Gastroesophageal sphincter (tissue), 4 donors: Measurements from ENCODE around the gene ELMO3. TPM values are rescaled to one million over a fixed set of nuclear protein-coding genes. Genes with fewer than 3 reads are reported as not detected.

ENCODE experiments used
- ATAC-seq: fragments of 150-250 bp; one replicate; pipeline ENCODE4 v1.9.1; 2016; ENCODE audit warnings: mild to moderate bottlenecking, moderate library complexity
- H3K27ac ChIP-seq, 4 donors: fragments of 200-600 bp; sonication (generic) in 3 of 4; 1 replicate in 3 of 4; 2 replicates in 1 of 4; pipeline ENCODE4 v1.5.1; 2016 to 2019
- H3K27me3 ChIP-seq: fragments of 200-600 bp; sonication (generic); one replicate; pipeline ENCODE4 v1.5.1; 2019
- H3K36me3 ChIP-seq, 2 donors: fragments of 200-600 bp; sonication (generic); one replicate each; pipeline ENCODE4 v1.5.1; 2019; ENCODE audit warnings: control low read depth in 1 of 2
- H3K4me1 ChIP-seq, 3 donors: fragments of 200-600 bp; sonication (generic); 1 replicate in 2 of 3; 2 replicates in 1 of 3; pipeline ENCODE4 v1.5.1; 2016 to 2019; ENCODE audit warnings: control low read depth in 2 of 3
- H3K4me3 ChIP-seq, 2 donors: fragments of 200-600 bp; sonication (generic); one replicate each; pipeline ENCODE4 v1.5.1; 2019; ENCODE audit warnings: mild to moderate bottlenecking in 1 of 2, moderate library complexity in 1 of 2
- H3K9me3 ChIP-seq, 3 donors: fragments of 200-600 bp; sonication (generic); one replicate each; pipeline ENCODE4 v1.5.1; 2017 to 2019; ENCODE audit warnings: control low read depth in 2 of 3
- EP300 ChIP-seq: sonication (generic); formaldehyde crosslinking; IDR thresholded peaks from one replicate; pipeline ENCODE4 v1.6.1; 2017; ENCODE audit warnings: antibody characterized with exemption, mild to moderate bottlenecking
- POLR2A ChIP-seq, 2 donors: fragments of 450-650 bp; IDR thresholded peaks; one replicate each; pipeline ENCODE4 v1.6.1; 2017; ENCODE audit warnings: antibody characterized with exemption in 2 of 2, mild to moderate bottlenecking in 2 of 2, moderate library complexity in 1 of 2
- POLR2AphosphoS5 ChIP-seq: sonication (generic); formaldehyde crosslinking; IDR thresholded peaks from one replicate; pipeline ENCODE4 v1.6.1; 2017; ENCODE audit warnings: antibody characterized with exemption
- WGBS, 2 donors: methylation state at CpG; one replicate each; pipeline ENCODE4 v1.1.5; 2018; ENCODE audit warnings: low coverage in 1 of 2; 5-methylcytosine and 5-hydroxymethylcytosine counted together
- total RNA-seq, 4 donors: library from RNA; depleted of rRNA; stranded (reverse); fragments of >200 nt; gene quantifications; one replicate each; pipeline ENCODE4 v1.1.0, GENCODE V29; 2016
- TF ChIP-seq, protein P1 (sequence below), 4 experiments: fragments of 200-600 bp in 2 of 4; fragments of 450-650 bp in 2 of 4; sonication (generic) in 1 of 4; IDR thresholded peaks; one replicate each; pipeline ENCODE4 v1.5.1; 2017 to 2019; ENCODE audit warnings: antibody characterized with exemption in 4 of 4, mild to moderate bottlenecking in 2 of 4, moderate library complexity in 2 of 4

ELMO3 gene
- total RNA-seq, 4 donors from 2014 or later: 0.15 to 3.9 (median 1.3) TPM

DNA sequence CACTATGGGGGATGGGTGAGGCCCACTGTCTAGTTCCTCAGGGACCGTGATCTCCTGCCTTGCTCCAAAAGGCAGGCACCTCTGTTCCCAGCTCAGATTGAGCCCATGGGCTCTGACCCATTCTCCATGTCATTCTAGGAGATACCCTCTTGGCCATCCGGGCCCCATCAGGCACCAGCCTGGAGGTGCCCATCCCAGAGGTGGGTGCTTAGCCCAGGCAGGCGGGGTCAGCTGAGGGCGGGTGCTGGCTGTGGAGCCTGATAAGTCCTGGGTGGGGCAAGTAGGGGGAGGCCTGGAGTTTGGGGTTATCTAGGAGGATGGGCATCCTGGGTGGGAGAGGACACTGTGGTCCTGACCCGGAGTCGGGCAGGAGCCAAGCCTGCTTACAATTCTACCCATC lies 4.7 kb upstream of the ELMO3 start:
- no CpG with 5 or more reads among the region's 6 CpGs for WGBS, 2 donors
- H3K27me3 ChIP-seq: no peaks in the 10 kb centered on the region
- ATAC-seq: no peak
- H3K4me1 ChIP-seq: peaks cover 0 to 64% (median 25%) of the 10 kb centered on the region in 3 donors
- no peak overlapping the region for H3K27ac ChIP-seq
- no peak overlapping the region for H3K4me3 ChIP-seq
- H3K36me3 ChIP-seq: peaks cover 0 to 62% of the 10 kb centered on the region in 2 donors
- TF ChIP-seq POLR2A (IDR thresholded peaks at IDR 0.05) (no peak), POLR2AphosphoS5 (no peak), EP300 (no peak)
- TF ChIP-seq, protein P1, sequence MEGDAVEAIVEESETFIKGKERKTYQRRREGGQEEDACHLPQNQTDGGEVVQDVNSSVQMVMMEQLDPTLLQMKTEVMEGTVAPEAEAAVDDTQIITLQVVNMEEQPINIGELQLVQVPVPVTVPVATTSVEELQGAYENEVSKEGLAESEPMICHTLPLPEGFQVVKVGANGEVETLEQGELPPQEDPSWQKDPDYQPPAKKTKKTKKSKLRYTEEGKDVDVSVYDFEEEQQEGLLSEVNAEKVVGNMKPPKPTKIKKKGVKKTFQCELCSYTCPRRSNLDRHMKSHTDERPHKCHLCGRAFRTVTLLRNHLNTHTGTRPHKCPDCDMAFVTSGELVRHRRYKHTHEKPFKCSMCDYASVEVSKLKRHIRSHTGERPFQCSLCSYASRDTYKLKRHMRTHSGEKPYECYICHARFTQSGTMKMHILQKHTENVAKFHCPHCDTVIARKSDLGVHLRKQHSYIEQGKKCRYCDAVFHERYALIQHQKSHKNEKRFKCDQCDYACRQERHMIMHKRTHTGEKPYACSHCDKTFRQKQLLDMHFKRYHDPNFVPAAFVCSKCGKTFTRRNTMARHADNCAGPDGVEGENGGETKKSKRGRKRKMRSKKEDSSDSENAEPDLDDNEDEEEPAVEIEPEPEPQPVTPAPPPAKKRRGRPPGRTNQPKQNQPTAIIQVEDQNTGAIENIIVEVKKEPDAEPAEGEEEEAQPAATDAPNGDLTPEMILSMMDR (IDR thresholded peaks at IDR 0.05): no peak
- no peaks in the 10 kb centered on the region for H3K9me3 ChIP-seq

DNA sequence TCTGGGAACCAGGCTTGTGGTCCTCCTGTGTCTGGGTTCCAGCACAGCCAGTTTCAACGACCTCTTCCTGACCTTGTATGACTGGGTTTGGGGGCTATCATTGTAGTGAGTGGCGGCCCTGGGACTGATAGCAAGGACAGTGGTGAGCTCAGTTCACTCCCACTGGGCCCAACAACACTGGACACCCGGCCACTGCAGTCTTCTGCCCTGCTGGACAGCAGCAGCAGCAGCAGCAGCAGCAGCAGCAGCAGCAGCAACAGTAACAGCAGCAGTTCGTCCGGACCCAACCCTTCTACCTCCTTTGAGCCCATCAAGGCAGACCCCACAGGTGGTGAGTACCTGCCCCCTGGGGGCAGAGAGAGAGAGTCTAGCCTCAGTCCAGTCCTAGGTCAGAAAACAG lies 3.3 kb upstream of the ELMO3 start:
- TF ChIP-seq POLR2A (IDR thresholded peaks at IDR 0.05) (no peak), EP300 (no peak), POLR2AphosphoS5 (no peak)
- TF ChIP-seq, protein P1 (IDR thresholded peaks at IDR 0.05): no peak
- peaks cover 0 to 70% (median 28%) of the 10 kb centered on the region in 3 donors for H3K4me1 ChIP-seq
- no peak overlapping the region for H3K4me3 ChIP-seq
- H3K27ac ChIP-seq: no peak overlapping the region
- no peak for ATAC-seq
- no peaks in the 10 kb centered on the region for H3K9me3 ChIP-seq
- 65% methylated on average over 2 of the region's 5 CpGs; no CpG with 5 or more reads in 1 of the 2 donors for WGBS, 2 donors
- H3K27me3 ChIP-seq: no peaks in the 10 kb centered on the region
- H3K36me3 ChIP-seq: peaks cover 0 to 65% of the 10 kb centered on the region in 2 donors

DNA sequence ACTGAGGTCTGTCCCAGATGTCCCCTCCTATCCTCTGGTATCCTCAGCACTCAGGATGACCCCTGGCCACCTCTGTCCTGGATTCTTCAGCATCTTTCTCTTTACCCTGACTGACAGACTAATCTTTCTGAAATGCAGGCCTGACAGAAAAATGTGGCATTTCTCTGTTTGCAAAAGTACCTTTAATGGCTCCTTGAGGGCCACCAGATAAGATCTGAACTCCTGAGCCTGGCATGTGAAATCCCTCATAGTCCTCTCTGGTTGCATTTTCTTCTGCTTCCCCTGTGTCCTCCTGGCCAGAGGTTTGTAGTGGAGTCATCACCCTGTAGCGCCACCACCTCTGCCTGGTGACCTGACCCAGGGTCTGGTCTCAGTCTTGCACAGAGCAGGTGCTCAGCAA lies 2.0 kb upstream of the ELMO3 start:
- Histone ChIP-seq H3K27ac (no peak overlapping the region), H3K36me3 (peaks cover 0 to 74% of the 10 kb centered on the region in 2 donors), H3K27me3 (no peaks in the 10 kb centered on the region), H3K4me1 (peaks cover 0 to 58% (median 22%) of the 10 kb centered on the region in 3 donors), H3K4me3 (no peak overlapping the region), H3K9me3 (no peaks in the 10 kb centered on the region)
- ATAC-seq: no peak
- WGBS, 2 donors: no CpG with 5 or more reads among the region's 1 CpG
- TF ChIP-seq, protein P1 (IDR thresholded peaks at IDR 0.05): no peak
- no peak for TF ChIP-seq POLR2AphosphoS5
- no peak for TF ChIP-seq EP300
- TF ChIP-seq POLR2A (IDR thresholded peaks at IDR 0.05): no peak

DNA sequence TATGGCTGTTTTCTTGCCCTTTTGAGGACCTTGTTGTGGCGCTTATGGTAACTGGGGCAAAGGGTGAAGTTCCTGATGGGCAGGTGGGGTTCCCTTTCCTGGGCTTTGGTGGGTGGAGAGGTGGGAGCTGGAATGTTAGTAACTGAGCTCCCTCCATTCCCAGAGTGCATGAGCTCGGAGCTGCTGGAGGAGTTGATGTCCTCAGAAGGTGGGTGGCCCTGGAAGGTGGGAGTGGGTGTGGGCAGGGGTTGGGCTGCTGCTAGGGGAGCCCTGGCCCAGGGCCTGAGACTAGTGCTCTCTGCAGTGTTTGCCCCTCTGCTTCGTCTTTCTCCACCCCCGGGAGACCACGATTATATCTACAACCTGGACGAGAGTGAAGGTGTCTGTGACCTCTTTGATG lies 1.2 kb upstream of the ELMO3 start:
- no peaks in the 10 kb centered on the region for H3K9me3 ChIP-seq
- no peak overlapping the region for H3K27ac ChIP-seq
- 100% methylated on average over 1 of the region's 6 CpGs; no CpG with 5 or more reads in 1 of the 2 donors for WGBS, 2 donors
- peaks cover 0 to 53% (median 20%) of the 10 kb centered on the region in 3 donors for H3K4me1 ChIP-seq
- H3K4me3 ChIP-seq: no peak overlapping the region
- no peak for ATAC-seq
- H3K27me3 ChIP-seq: no peaks in the 10 kb centered on the region
- peaks cover 0 to 82% of the 10 kb centered on the region in 2 donors for H3K36me3 ChIP-seq
- TF ChIP-seq EP300 (no peak), POLR2AphosphoS5 (no peak), POLR2A (IDR thresholded peaks at IDR 0.05) (no peak)
- TF ChIP-seq, protein P1 (IDR thresholded peaks at IDR 0.05): no peak

DNA sequence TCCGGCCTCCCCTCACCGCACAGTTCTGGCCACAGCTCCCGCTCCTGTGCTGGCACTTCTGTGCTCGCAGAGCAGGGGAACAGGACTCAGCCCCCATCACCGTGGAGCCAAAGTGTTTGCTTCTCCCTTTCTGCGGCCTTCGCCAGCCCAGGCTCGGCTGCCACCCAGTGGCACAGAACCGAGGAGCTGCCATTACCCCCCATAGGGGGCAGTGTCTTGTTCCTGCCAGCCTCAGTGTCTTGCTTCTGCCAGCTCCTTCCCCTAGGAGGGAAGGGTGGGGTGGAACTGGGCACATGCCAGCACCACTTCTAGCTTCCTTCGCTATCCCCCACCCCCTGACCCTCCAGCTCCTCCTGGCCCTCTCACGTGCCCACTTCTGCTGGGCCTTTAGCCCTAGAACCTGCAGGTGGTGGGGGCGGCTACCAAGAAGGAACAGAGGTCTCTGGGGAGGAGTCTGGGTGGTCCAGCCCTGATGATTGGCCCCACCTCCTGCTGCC lies 645 bp upstream of the ELMO3 start:
- Histone ChIP-seq H3K4me3 (no peak overlapping the region), H3K36me3 (peaks cover 0 to 86% of the 10 kb centered on the region in 2 donors), H3K27me3 (no peaks in the 10 kb centered on the region), H3K27ac (no peak overlapping the region), H3K9me3 (no peaks in the 10 kb centered on the region), H3K4me1 (peaks cover 0 to 47% (median 14%) of the 10 kb centered on the region in 3 donors)
- peak; percentile 26 for ATAC-seq
- 50 to 70% methylated on average over 1 to 2 of the region's 12 CpGs for WGBS, 2 donors
- TF ChIP-seq, protein P1 (IDR thresholded peaks at IDR 0.05): peak in 3 of 4 experiments; percentile 31 to 56 (median 38)
- no peak for TF ChIP-seq POLR2A (IDR thresholded peaks at IDR 0.05)
- no peak for TF ChIP-seq POLR2AphosphoS5
